AG09319 (cell line): ENCODE measurements around the gene ZNF304.
"Not testable (repeated sequence)": the region's sequence is repeated elsewhere in the genome, so short reads cannot be mapped to it uniquely, and the experiment has no call there.

Experiments used
- DNase-seq: peaks from one replicate; pipeline ENCODE4 v3.0.0-alpha.2; 2010; ENCODE audit warnings: low read depth; ENCODE audit errors: extremely low read depth
- CTCF ChIP-seq: IDR thresholded peaks from 2 replicates; pipeline ENCODE4 v1.5.1; 2011; ENCODE audit warnings: low read depth, mild to moderate bottlenecking, inconsistent platforms, low read length, moderate library complexity

Gene ZNF304

GRCh38 chr19:57362419-57362818 lies 11.3 kb downstream of the ZNF304 start:
- DNase-seq: no peak
- no peak for TF ChIP-seq CTCF

- peak; percentile 99 for DNase-seq
- no peak for TF ChIP-seq CTCF
Observed at GRCh38 chr19:57362997-57363687, 12.1 kb downstream of the ZNF304 start, which contains the start of the genes TRAPPC2B and ZNF547. Gene TRAPPC2B, plus strand, starts transcription at chr19:57363551. Its CDS starts 1,283 bp downstream, at chr19:57364834. Gene ZNF547, plus strand, starts transcription at chr19:57363551. Its CDS starts 5,005 bp downstream, at chr19:57368556.

- no peak for TF ChIP-seq CTCF
- DNase-seq: no peak
Observed at GRCh38 chr19:57363688-57364181, 12.7 kb downstream of the ZNF304 start.

- DNase-seq: no peak
- no peak for TF ChIP-seq CTCF
Observed at GRCh38 chr19:57366776-57367175, 15.7 kb downstream of the ZNF304 start.

- DNase-seq: no peak
- no peak for TF ChIP-seq CTCF
Observed at GRCh38 chr19:57374179-57374578, 23.1 kb downstream of the ZNF304 start.

GRCh38 chr19:57374647-57375046 lies 23.6 kb downstream of the ZNF304 start:
- DNase-seq: not testable (repeated sequence)

GRCh38 chr19:57376151-57376550 lies 25.1 kb downstream of the ZNF304 start:
- DNase-seq: no peak
- TF ChIP-seq CTCF: no peak
